ENCODE results near the gene CUBN.

Gene CUBN

DNA sequence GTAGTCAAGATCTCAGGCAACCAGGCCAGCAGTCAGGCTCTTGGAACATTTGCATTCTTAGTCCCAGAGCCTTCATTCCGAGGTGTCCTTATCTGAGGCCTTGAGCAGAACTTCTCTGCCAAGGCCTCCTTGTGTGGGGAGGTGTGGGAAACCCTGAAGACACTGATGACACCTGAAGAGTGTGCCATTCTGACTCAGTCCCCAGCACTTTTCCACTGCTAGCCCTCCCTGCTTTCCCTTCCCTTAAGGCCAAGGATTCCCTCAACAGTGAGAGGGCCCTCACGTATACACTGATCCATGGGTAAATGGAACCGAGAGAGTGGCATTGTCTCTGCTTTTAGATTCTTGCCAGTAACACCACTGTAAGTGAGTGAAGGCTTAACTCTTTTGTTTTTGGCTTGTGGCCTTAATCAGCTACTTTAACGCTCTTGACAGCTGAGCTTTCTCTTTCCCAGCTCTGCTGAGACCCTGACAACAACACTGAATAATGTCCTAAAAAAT is 41.6 kb upstream of the CUBN start:
- H3K4me3 ChIP-seq (ENCODE audit: low read depth, low read length), result no peak overlapping the region
- no peak for TF ChIP-seq CTCF (IDR thresholded peaks at IDR 0.05; ENCODE audit: insufficient read depth, low read depth, low read length, missing control alignments)
- no peak for DNase-seq (ENCODE audit: low read depth)

DNA sequence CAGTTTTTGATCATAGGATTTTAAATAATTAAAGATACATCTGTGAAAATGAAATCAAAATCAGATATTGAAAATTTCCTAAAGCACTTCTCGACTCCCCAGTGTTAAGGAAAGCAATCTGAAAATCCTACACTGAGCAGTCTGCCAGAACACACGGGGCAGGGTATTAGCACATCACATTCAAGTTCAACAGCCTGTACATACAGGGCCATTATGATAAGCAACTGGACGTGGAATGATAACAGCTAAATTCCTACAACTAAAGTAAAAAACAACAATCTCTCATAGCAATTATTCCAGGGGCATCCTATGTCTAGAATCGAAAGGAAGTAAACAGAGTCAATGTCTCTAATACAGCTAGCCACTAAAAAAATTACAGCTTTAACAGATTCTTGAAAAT is 40.2 kb upstream of the CUBN start:
- TF ChIP-seq CTCF (IDR thresholded peaks at IDR 0.05; ENCODE audit: insufficient read depth, low read depth, low read length, missing control alignments), result no peak
- no peak overlapping the region for H3K4me3 ChIP-seq (ENCODE audit: low read depth, low read length)
- DNase-seq (ENCODE audit: low read depth), result no peak

- no peak overlapping the region for H3K4me3 ChIP-seq (ENCODE audit: low read depth, low read length)
- no peak for TF ChIP-seq CTCF (IDR thresholded peaks at IDR 0.05; ENCODE audit: insufficient read depth, low read depth, low read length, missing control alignments)
- no peak for DNase-seq (ENCODE audit: low read depth)
Observed at GRCh38 chr10:17166699-17167098, 37.1 kb upstream of the CUBN start.

- H3K4me3 ChIP-seq (ENCODE audit: low read depth, low read length), result no peak overlapping the region
- TF ChIP-seq CTCF (IDR thresholded peaks at IDR 0.05; ENCODE audit: insufficient read depth, low read depth, low read length, missing control alignments), result no peak
- no peak for DNase-seq (ENCODE audit: low read depth)
Observed at GRCh38 chr10:17162828-17163227, 33.2 kb upstream of the CUBN start.

GRCh38 chr10:17161775-17162174 is 32.2 kb upstream of the CUBN start:
- H3K4me3 ChIP-seq (ENCODE audit: low read depth, low read length), result no peak overlapping the region
- DNase-seq (ENCODE audit: low read depth), result no peak
- no peak for TF ChIP-seq CTCF (IDR thresholded peaks at IDR 0.05; ENCODE audit: insufficient read depth, low read depth, low read length, missing control alignments)

DNA sequence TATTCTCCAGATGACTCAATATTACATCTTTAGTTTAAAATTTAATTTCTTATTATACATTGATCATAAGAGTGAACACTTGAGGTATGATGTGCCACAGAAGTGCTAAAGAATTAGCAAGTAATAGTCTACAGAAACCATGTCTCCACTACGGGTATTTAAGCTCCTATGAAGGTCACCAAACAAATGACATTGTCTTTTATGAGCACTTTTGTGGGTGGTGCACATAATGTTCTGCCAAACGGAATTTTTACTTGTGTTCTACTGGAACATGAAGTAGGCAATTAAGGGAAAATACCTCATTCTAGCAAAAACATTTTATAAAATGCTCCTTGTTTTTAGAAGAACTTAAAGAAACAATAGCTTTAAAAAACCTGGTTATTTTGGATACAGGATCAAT is 27.4 kb upstream of the CUBN start:
- no peak overlapping the region for H3K4me3 ChIP-seq (ENCODE audit: low read depth, low read length)
- no peak for DNase-seq (ENCODE audit: low read depth)
- no peak for TF ChIP-seq CTCF (IDR thresholded peaks at IDR 0.05; ENCODE audit: insufficient read depth, low read depth, low read length, missing control alignments)

DNA sequence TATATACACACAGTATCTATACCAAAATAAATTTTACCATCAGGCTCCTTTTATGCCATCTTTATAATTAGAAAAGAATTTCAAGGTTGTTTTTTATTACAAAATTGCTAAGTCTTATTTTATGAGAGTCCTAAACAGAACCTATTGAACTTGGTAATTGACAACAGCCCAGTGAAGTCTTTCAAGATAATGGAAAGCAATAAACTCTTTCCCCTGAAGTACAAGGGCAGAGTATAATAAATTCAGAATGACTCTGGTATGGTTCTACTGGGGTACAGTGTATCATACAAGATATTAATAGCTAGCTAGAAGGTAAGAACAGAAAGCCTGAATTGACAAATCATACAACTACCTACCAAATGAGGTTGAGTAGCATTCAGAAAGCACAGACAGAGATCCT is 26.2 kb upstream of the CUBN start:
- TF ChIP-seq CTCF (IDR thresholded peaks at IDR 0.05; ENCODE audit: insufficient read depth, low read depth, low read length, missing control alignments), result no peak
- no peak for DNase-seq (ENCODE audit: low read depth)
- no peak overlapping the region for H3K4me3 ChIP-seq (ENCODE audit: low read depth, low read length)
